OCI-LY1 (cell line): ENCODE data around the gene RPL27A.

Experiments used
- H2AFZ ChIP-seq: fragments of 200-600 bp; sonication (generic), shearing (Covaris generic); 2 replicates; pipeline ENCODE4 v1.6.0; 2014; ENCODE audit warnings: antibody characterized with exemption, mild to moderate bottlenecking, low read length
- H3F3A ChIP-seq: fragments of 200-600 bp; sonication (generic), shearing (Covaris generic); 2 replicates; pipeline ENCODE4 v1.6.0; 2014; ENCODE audit warnings: mild to moderate bottlenecking, antibody characterized with exemption, low read length, moderate library complexity; ENCODE audit not compliant: insufficient read depth
- H3K27ac ChIP-seq: fragments of 200-600 bp; sonication (generic); 2 replicates; pipeline ENCODE4 v1.5.1; 2014; ENCODE audit warnings: low read length, mixed run types, mild to moderate bottlenecking, low read depth; ENCODE audit not compliant: poor library complexity, severe bottlenecking
- H3K27me3 ChIP-seq: fragments of 200-600 bp; sonication (generic); 2 replicates; pipeline ENCODE4 v1.6.0; 2014; ENCODE audit warnings: antibody characterized with exemption, mild to moderate bottlenecking, low read length, moderate library complexity; ENCODE audit not compliant: insufficient read depth
- H3K36me3 ChIP-seq: fragments of 200-600 bp; sonication (generic); 2 replicates; pipeline ENCODE4 v1.6.1; 2014; ENCODE audit warnings: mild to moderate bottlenecking, antibody characterized with exemption, low read length, moderate library complexity, mixed read lengths; ENCODE audit not compliant: insufficient read depth
- H3K4me1 ChIP-seq: fragments of 200-600 bp; sonication (generic); 2 replicates; pipeline ENCODE4 v1.5.1; 2014; ENCODE audit warnings: mild to moderate bottlenecking, low read length, moderate library complexity; ENCODE audit not compliant: insufficient read depth, severe bottlenecking
- H3K4me2 ChIP-seq: fragments of 200-600 bp; sonication (generic), shearing (Covaris generic); 2 replicates; pipeline ENCODE4 v1.6.1; 2014; ENCODE audit warnings: low read length
- H3K4me3 ChIP-seq: fragments of 200-600 bp; sonication (generic); 2 replicates; pipeline ENCODE4 v1.5.1; 2014; ENCODE audit warnings: low read length, low read depth, mild to moderate bottlenecking, mixed read lengths; ENCODE audit not compliant: poor library complexity, severe bottlenecking
- H3K79me2 ChIP-seq: fragments of 200-600 bp; shearing (Covaris generic); 2 replicates; pipeline ENCODE4 v1.6.1; 2016; ENCODE audit warnings: mixed run types, low read length, mixed read lengths; ENCODE audit not compliant: insufficient read depth
- H3K9ac ChIP-seq: fragments of 200-600 bp; sonication (generic), shearing (Covaris generic); 2 replicates; pipeline ENCODE4 v1.6.1; 2014; ENCODE audit warnings: mild to moderate bottlenecking, low read length, mixed read lengths
- H3K9me2 ChIP-seq: fragments of 200-600 bp; sonication (generic), shearing (Covaris generic); 2 replicates; pipeline ENCODE4 v1.6.1; 2014; ENCODE audit warnings: low read depth, mild to moderate bottlenecking, low read length, mixed read lengths
- H3K9me3 ChIP-seq: fragments of 200-600 bp; shearing (Covaris generic); 2 replicates; pipeline ENCODE4 v1.6.1; 2014; ENCODE audit warnings: low read length, mixed read lengths
- H4K20me1 ChIP-seq: fragments of 200-600 bp; sonication (generic), shearing (Covaris generic); 2 replicates; pipeline ENCODE4 v1.6.0; 2016; ENCODE audit warnings: mild to moderate bottlenecking, low read length; ENCODE audit not compliant: insufficient read depth
- EZH2 ChIP-seq: fragments of 200-600 bp; sonication (generic), shearing (Covaris generic); IDR thresholded peaks from 2 replicates; pipeline ENCODE4 v1.8.0; 2017; ENCODE audit warnings: borderline replicate concordance, mixed run types, mild to moderate bottlenecking, antibody characterized with exemption, low read length, moderate library complexity, mixed read lengths
- TF ChIP-seq, protein P1 (sequence below): fragments of 200-600 bp; sonication (generic), shearing (Covaris generic); IDR thresholded peaks from 2 replicates; pipeline ENCODE4 v1.5.1; 2017; ENCODE audit warnings: mild to moderate bottlenecking, antibody characterized with exemption, low read length, moderate library complexity, mixed read lengths

The RPL27A gene

DNA sequence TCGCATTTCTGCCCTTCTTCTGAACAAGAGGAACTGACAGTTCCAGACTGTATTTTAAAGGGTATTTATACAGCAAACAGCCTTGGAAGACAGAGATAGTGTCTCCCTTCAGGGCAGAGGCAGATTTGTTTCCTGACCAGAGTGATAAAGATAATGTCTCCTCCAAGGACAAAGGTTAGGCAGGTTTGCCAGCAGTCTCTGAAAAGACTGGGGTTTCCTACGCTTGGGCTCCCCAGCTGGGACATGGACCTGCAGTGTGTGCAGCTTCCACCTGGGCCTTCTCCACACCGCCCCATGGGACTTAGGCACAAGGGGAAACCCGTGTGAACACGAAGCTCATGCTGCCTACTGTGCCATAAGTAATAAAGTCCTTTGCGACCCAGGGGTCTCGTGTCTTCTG lies 42.1 kb downstream of the RPL27A start:
- H3K9me3 ChIP-seq, result no peaks in the 10 kb centered on the region
- TF ChIP-seq, protein P1, sequence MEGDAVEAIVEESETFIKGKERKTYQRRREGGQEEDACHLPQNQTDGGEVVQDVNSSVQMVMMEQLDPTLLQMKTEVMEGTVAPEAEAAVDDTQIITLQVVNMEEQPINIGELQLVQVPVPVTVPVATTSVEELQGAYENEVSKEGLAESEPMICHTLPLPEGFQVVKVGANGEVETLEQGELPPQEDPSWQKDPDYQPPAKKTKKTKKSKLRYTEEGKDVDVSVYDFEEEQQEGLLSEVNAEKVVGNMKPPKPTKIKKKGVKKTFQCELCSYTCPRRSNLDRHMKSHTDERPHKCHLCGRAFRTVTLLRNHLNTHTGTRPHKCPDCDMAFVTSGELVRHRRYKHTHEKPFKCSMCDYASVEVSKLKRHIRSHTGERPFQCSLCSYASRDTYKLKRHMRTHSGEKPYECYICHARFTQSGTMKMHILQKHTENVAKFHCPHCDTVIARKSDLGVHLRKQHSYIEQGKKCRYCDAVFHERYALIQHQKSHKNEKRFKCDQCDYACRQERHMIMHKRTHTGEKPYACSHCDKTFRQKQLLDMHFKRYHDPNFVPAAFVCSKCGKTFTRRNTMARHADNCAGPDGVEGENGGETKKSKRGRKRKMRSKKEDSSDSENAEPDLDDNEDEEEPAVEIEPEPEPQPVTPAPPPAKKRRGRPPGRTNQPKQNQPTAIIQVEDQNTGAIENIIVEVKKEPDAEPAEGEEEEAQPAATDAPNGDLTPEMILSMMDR, result no peak
- TF ChIP-seq EZH2, result no peak
- H3K79me2 ChIP-seq, result no peaks in the 10 kb centered on the region
- H3K9me2 ChIP-seq, result no peaks in the 10 kb centered on the region
- no peak overlapping the region for H2AFZ ChIP-seq
- no peaks in the 10 kb centered on the region for H3K36me3 ChIP-seq
- no peak overlapping the region for H3K4me2 ChIP-seq
- H3K4me3 ChIP-seq, result no peak overlapping the region
- no peaks in the 10 kb centered on the region for H4K20me1 ChIP-seq
- H3K27ac ChIP-seq, result no peak overlapping the region
- no peak overlapping the region for H3K9ac ChIP-seq
- H3F3A ChIP-seq, result no peaks in the 10 kb centered on the region
- H3K27me3 ChIP-seq, result no peaks in the 10 kb centered on the region
- H3K4me1 ChIP-seq, result no peaks in the 10 kb centered on the region

DNA sequence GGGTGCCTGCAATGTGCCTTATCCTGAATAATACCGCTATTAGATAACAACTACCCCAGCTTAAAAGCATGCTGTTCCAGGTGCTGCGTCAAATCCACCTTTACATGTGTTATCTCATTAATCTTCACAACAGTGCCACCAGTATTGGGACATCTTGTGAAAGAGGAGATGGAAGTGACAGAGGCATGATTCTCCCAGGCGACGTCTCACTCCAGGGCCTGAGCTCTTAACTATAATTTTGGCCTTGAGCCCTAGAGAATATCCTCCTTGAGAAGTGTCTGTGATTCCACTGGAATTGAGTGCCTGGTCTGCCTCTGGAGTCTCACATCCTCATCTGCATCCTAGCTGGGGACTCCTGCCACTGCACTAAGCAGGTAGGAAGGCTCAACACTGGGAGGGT lies 43.8 kb downstream of the RPL27A start:
- no peak overlapping the region for H3K27ac ChIP-seq
- no peaks in the 10 kb centered on the region for H3F3A ChIP-seq
- TF ChIP-seq, protein P1, result no peak
- TF ChIP-seq EZH2, result no peak
- H3K4me2 ChIP-seq, result no peak overlapping the region
- H3K9me3 ChIP-seq, result no peaks in the 10 kb centered on the region
- H3K36me3 ChIP-seq, result no peaks in the 10 kb centered on the region
- no peaks in the 10 kb centered on the region for H3K27me3 ChIP-seq
- H2AFZ ChIP-seq, result no peak overlapping the region
- no peaks in the 10 kb centered on the region for H4K20me1 ChIP-seq
- H3K4me1 ChIP-seq, result no peaks in the 10 kb centered on the region
- no peaks in the 10 kb centered on the region for H3K9me2 ChIP-seq
- no peak overlapping the region for H3K4me3 ChIP-seq
- no peak overlapping the region for H3K9ac ChIP-seq
- no peaks in the 10 kb centered on the region for H3K79me2 ChIP-seq

DNA sequence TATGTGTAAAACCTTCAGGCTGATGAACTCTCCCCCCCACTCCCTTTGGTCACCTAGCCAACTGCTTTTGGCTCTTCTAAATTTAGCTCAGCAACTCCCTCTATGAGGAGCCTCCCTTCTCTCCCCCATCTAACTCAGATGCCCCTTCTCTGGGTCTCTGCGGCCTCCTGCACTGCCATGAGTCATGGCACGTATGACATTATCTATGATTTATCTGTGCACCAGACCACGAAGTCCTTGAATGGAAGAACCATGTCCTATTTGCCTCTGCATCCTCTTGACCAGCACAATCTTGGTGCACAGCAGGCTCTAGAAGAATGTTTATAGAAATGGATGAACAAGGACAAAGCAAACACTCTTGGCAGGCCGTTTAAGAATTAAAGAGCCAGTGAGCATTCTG lies 46.0 kb downstream of the RPL27A start:
- H3K9ac ChIP-seq, result no peak overlapping the region
- H4K20me1 ChIP-seq, result no peaks in the 10 kb centered on the region
- no peaks in the 10 kb centered on the region for H3K9me3 ChIP-seq
- no peak overlapping the region for H2AFZ ChIP-seq
- H3K27me3 ChIP-seq, result no peaks in the 10 kb centered on the region
- H3K9me2 ChIP-seq, result no peaks in the 10 kb centered on the region
- H3K27ac ChIP-seq, result no peak overlapping the region
- no peak overlapping the region for H3K4me3 ChIP-seq
- H3K4me2 ChIP-seq, result no peak overlapping the region
- no peaks in the 10 kb centered on the region for H3F3A ChIP-seq
- H3K79me2 ChIP-seq, result no peaks in the 10 kb centered on the region
- no peak for TF ChIP-seq EZH2
- TF ChIP-seq, protein P1, result no peak
- H3K36me3 ChIP-seq, result no peaks in the 10 kb centered on the region
- no peaks in the 10 kb centered on the region for H3K4me1 ChIP-seq
